Thymus (tissue), 11 donors: ENCODE measurements around the gene SOD3. TPM values are rescaled to one million over a fixed set of nuclear protein-coding genes. Genes with fewer than 3 reads are reported as not detected.

Source experiments
- DNase-seq, 9 donors: peaks; one replicate each; pipeline ENCODE4 v3.0.0-alpha.2; 2013; ENCODE audit warnings: low spot score in 9 of 9, low read depth in 6 of 9, missing footprints in 1 of 9
- H3K27ac ChIP-seq, 2 donors: one replicate each; pipeline ENCODE4 v1.5.1; 2013; ENCODE audit warnings: control low read depth in 1 of 2, low read depth in 1 of 2, low read length in 1 of 2, mild to moderate bottlenecking in 1 of 2, moderate library complexity in 1 of 2
- H3K27me3 ChIP-seq, 2 donors: one replicate each; pipeline ENCODE4 v1.5.1; 2013; ENCODE audit warnings: low read length in 1 of 2; ENCODE audit not compliant: control insufficient read depth in 2 of 2, insufficient read depth in 1 of 2
- H3K36me3 ChIP-seq, 2 donors: one replicate each; pipeline ENCODE4 v1.5.1; 2013; ENCODE audit warnings: low read length in 1 of 2, mild to moderate bottlenecking in 1 of 2, moderate library complexity in 1 of 2; ENCODE audit not compliant: control insufficient read depth in 2 of 2, insufficient read depth in 2 of 2
- H3K4me1 ChIP-seq, 2 donors: one replicate each; pipeline ENCODE4 v1.5.1; 2013; ENCODE audit warnings: low read length in 2 of 2; ENCODE audit not compliant: control insufficient read depth in 2 of 2, insufficient read depth in 2 of 2
- H3K4me3 ChIP-seq, 2 donors: one replicate each; pipeline ENCODE4 v1.5.1; 2013; ENCODE audit warnings: low read length in 2 of 2, control low read depth in 1 of 2, mild to moderate bottlenecking in 1 of 2
- H3K9me3 ChIP-seq, 2 donors: one replicate each; pipeline ENCODE4 v1.5.1; 2013; ENCODE audit warnings: low read length in 1 of 2, mild to moderate bottlenecking in 1 of 2; ENCODE audit not compliant: control insufficient read depth in 2 of 2, insufficient read depth in 1 of 2
- WGBS: extraction: QIAGEN DNeasy Blood & Tissue Kit; methylation state at CpG from one replicate; pipeline ENCODE4 v1.1.7; 2013; 5-methylcytosine and 5-hydroxymethylcytosine counted together
- polyA plus RNA-seq: library from polyadenylated mRNA; stranded (reverse); fragments of 200-250 nt; gene quantifications from one replicate; pipeline ENCODE4 v1.2.3, GENCODE V29; 2013
- total RNA-seq: library from RNA; stranded (reverse); fragments of 120-200 nt; gene quantifications from one replicate; pipeline ENCODE4 v1.2.4, GENCODE V29; 2013
- donor health status: healthy.

The SOD3 gene
- total and polyA plus RNA-seq, 2 donors, result 3.1 to 8.8 TPM

- no peak overlapping the region for H3K4me3 ChIP-seq
- H3K9me3 ChIP-seq, result no peaks in the 10 kb centered on the region
- H3K27me3 ChIP-seq, result no peaks in the 10 kb centered on the region
- H3K4me1 ChIP-seq, result no peaks in the 10 kb centered on the region
- DNase-seq, result no peak
- no peak overlapping the region for H3K27ac ChIP-seq
- no peaks in the 10 kb centered on the region for H3K36me3 ChIP-seq
These were observed 25.2 kb downstream of the SOD3 start for GRCh38 chr4:24820541-24820940.

GRCh38 chr4:24824720-24825119, 29.3 kb downstream of the SOD3 start:
- no peaks in the 10 kb centered on the region for H3K36me3 ChIP-seq
- DNase-seq, result no peak
- no peak overlapping the region for H3K4me3 ChIP-seq
- H3K9me3 ChIP-seq, result no peaks in the 10 kb centered on the region
- H3K27ac ChIP-seq, result no peak overlapping the region
- 91% methylated on average over 7 of the region's 7 CpGs for WGBS
- no peaks in the 10 kb centered on the region for H3K4me1 ChIP-seq
- no peaks in the 10 kb centered on the region for H3K27me3 ChIP-seq

GRCh38 chr4:24831637-24832036, 36.3 kb downstream of the SOD3 start:
- no peaks in the 10 kb centered on the region for H3K36me3 ChIP-seq
- H3K9me3 ChIP-seq, result no peaks in the 10 kb centered on the region
- no peak overlapping the region for H3K4me3 ChIP-seq
- no peak for DNase-seq
- H3K4me1 ChIP-seq, result no peaks in the 10 kb centered on the region
- no peak overlapping the region for H3K27ac ChIP-seq
- no peaks in the 10 kb centered on the region for H3K27me3 ChIP-seq
- 95% methylated on average over 3 of the region's 3 CpGs for WGBS

GRCh38 chr4:24835696-24836095, 40.3 kb downstream of the SOD3 start:
- no peaks in the 10 kb centered on the region for H3K36me3 ChIP-seq
- no peaks in the 10 kb centered on the region for H3K9me3 ChIP-seq
- no peak for DNase-seq
- H3K4me3 ChIP-seq, result no peak overlapping the region
- 95% methylated on average over 4 of the region's 4 CpGs for WGBS
- no peak overlapping the region for H3K27ac ChIP-seq
- H3K27me3 ChIP-seq, result no peaks in the 10 kb centered on the region
- H3K4me1 ChIP-seq, result no peaks in the 10 kb centered on the region

GRCh38 chr4:24836661-24837242, 41.4 kb downstream of the SOD3 start:
- Histone ChIP-seq H3K4me1 (no peaks in the 10 kb centered on the region), H3K36me3 (no peaks in the 10 kb centered on the region), H3K27ac (no peak overlapping the region), H3K27me3 (no peaks in the 10 kb centered on the region), H3K4me3 (no peak overlapping the region), H3K9me3 (no peaks in the 10 kb centered on the region)
- no peak for DNase-seq
- WGBS, result 95% methylated on average over 6 of the region's 6 CpGs

GRCh38 chr4:24837336-24837735, 42.0 kb downstream of the SOD3 start:
- Histone ChIP-seq H3K9me3 (no peaks in the 10 kb centered on the region), H3K27me3 (no peaks in the 10 kb centered on the region), H3K36me3 (no peaks in the 10 kb centered on the region), H3K4me3 (no peak overlapping the region), H3K4me1 (no peaks in the 10 kb centered on the region), H3K27ac (no peak overlapping the region)
- WGBS, result 96% methylated on average over 7 of the region's 7 CpGs
- DNase-seq, result no peak

- DNase-seq, result no peak
- WGBS, result 83% methylated on average over 5 of the region's 5 CpGs
- Histone ChIP-seq H3K36me3 (no peaks in the 10 kb centered on the region), H3K4me3 (no peak overlapping the region), H3K27ac (no peak overlapping the region), H3K4me1 (no peaks in the 10 kb centered on the region), H3K9me3 (no peaks in the 10 kb centered on the region), H3K27me3 (no peaks in the 10 kb centered on the region)
These were observed 42.4 kb downstream of the SOD3 start for GRCh38 chr4:24837781-24838180.

- no peak overlapping the region for H3K27ac ChIP-seq
- no peaks in the 10 kb centered on the region for H3K36me3 ChIP-seq
- WGBS, result 96% methylated on average over 5 of the region's 5 CpGs
- H3K27me3 ChIP-seq, result no peaks in the 10 kb centered on the region
- no peaks in the 10 kb centered on the region for H3K9me3 ChIP-seq
- H3K4me3 ChIP-seq, result no peak overlapping the region
- no peaks in the 10 kb centered on the region for H3K4me1 ChIP-seq
- DNase-seq, result no peak
These were observed 45.0 kb downstream of the SOD3 start for GRCh38 chr4:24840362-24840761.

GRCh38 chr4:24840826-24841543, 45.6 kb downstream of the SOD3 start:
- Histone ChIP-seq H3K4me3 (no peak overlapping the region), H3K36me3 (no peaks in the 10 kb centered on the region), H3K27me3 (no peaks in the 10 kb centered on the region), H3K9me3 (no peaks in the 10 kb centered on the region), H3K27ac (no peak overlapping the region), H3K4me1 (no peaks in the 10 kb centered on the region)
- WGBS, result 93% methylated on average over 3 of the region's 3 CpGs
- DNase-seq, result peak in 1 of 9 donors; percentile 23
